Right ventricle myocardium inferior (tissue), 1 donor: ENCODE measurements around the gene ARMC9. TPM values are rescaled to one million over a fixed set of nuclear protein-coding genes. Genes with fewer than 3 reads are reported as not detected.

Experiments
- ATAC-seq: fragments of 200-7000 bp; cut with Tn5 transposase; one replicate; pipeline ENCODE4 v1.9.1; 2020; ENCODE audit warnings: mild to moderate bottlenecking, moderate library complexity
- DNase-seq: peaks from one replicate; pipeline ENCODE4 v3.0.0; 2021; ENCODE audit errors: missing footprints
- intact Hi-C: fragments of 100-400 bp; cut with DNase I; formaldehyde crosslinking; loops from one replicate; pipeline ENCODE4 v1.11.0; 2022
- long read RNA-seq: library from polyadenylated mRNA; unstranded; transcript quantifications from one replicate; pipeline ENCODE4 v2.0.0, GENCODE V29; 2021
- total RNA-seq: library from RNA; stranded (reverse); fragmentation: NEBNext Ultra II Directional; extraction: Animal tissue kit (Norgen Biotek cat#: 25700); gene quantifications from one replicate; pipeline ENCODE4 v1.2.1, GENCODE V29; 2021
- donor health status: DM: no; HTN: yes; CAD: no; lungs with severe emphysema.

ARMC9 gene, protein sequence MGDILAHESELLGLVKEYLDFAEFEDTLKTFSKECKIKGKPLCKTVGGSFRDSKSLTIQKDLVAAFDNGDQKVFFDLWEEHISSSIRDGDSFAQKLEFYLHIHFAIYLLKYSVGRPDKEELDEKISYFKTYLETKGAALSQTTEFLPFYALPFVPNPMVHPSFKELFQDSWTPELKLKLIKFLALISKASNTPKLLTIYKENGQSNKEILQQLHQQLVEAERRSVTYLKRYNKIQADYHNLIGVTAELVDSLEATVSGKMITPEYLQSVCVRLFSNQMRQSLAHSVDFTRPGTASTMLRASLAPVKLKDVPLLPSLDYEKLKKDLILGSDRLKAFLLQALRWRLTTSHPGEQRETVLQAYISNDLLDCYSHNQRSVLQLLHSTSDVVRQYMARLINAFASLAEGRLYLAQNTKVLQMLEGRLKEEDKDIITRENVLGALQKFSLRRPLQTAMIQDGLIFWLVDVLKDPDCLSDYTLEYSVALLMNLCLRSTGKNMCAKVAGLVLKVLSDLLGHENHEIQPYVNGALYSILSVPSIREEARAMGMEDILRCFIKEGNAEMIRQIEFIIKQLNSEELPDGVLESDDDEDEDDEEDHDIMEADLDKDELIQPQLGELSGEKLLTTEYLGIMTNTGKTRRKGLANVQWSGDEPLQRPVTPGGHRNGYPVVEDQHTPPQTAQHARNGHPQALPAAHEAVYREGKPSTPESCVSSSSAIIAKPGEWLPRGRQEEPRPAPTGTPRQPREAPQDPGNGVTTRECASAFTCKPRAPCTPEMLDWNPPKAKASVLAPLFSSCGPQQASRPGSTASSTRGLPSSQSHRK
- total RNA-seq = 1.7 TPM
- long read RNA-seq = 0 reads

DNA sequence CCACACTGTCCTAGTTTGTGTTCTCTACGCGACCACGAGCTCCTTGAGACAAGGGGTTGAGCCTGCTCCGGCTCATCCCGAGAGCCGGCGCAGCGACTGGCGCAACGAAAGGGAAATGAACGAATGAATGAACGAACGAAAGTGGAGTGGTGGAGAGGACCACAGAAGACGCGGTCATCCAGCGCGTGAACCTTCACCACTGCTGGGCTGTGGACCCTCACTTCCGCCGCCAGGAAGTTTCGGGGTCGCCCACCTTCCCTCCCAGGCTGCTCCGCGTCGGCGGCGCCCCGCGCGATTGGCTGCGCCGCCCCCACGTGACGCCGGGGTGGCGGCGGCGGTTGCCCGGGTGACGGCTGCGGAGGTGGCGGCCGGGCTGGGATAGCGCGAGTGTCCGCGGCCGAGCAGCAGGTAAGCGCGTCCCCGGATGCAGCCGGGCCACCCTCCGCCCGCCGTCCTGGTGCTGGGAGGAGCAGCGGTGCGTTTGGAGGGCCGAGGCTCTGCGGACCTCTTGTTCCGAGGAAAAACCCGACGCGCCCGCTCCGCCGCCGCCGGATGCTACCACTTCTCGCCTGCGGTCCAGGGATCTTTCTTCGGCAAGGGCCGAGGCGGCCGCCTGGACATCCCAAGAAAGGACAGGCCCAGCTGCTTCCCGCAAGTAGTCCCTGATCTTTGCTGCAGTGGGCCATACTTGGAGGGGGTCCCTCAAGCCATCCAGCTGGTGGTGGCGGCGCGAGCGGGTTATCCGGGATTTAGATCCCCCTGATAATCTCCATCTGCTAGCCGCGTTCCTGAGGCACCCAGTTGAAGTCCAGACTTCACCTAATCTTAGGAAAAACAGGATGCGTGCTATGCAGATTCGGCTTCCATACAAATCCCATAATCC is at the start of gene ARMC9:
Gene ARMC9, plus strand, starts transcription at position 341 of the 883 bp plus-strand sequence. CDS start 7,608 bp downstream, outside the sequence.
- ATAC-seq (peak; percentile 96), DNase-seq (peak; percentile 86)
- intact Hi-C loops = loop anchor here (5.0 kb wide), 1 partner anchor 76 kb away; no protein-coding TSS in a partner anchor

DNA sequence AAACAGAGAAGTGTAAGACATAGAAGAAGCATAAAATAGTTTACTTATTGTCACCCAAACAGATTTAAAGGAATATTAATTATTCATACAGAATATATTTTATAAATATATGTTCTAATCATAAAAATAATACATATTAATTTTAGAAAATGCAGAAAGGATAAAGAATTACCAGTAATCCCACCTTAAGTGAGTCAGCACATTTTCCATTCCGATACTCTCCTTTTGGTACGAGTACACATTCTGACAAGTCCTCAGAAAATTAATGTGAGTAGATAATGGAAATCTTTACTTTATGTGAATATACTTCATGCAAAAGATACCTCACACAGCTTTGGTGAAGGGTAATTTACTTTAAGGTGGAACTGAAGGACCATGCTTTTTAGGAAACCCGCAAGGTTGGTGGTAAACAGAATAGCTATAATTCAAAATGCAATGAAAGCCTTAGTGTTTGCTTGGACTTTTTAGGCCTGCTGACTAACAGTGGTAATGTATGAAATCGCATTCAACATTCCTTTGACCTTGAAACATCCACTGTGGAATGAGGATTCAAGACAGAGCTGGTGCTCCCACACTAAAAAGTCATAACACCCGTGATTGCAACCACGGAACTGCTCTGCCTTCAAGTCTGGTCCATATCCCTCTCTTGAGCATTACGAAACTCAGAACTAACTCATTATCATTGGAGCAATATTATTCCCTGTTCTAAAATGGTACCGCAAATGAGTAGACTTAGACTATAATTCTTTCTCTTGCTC is 45.5 kb upstream of the ARMC9 start:
- ATAC-seq (no peak), DNase-seq (no peak)
- intact Hi-C loops = no loop called here

GRCh38 chr2:231159306-231159705 is 39.1 kb upstream of the ARMC9 start:
- DNase-seq = no peak

GRCh38 chr2:231160701-231161100 is 37.7 kb upstream of the ARMC9 start:
- DNase-seq = no peak
- intact Hi-C loops = no loop called here
- no peak for ATAC-seq

More at GRCh38 chr2:231159306-231159705, 39.1 kb upstream of the ARMC9 start:
- no peak for ATAC-seq
- intact Hi-C loops = no loop called here

DNA sequence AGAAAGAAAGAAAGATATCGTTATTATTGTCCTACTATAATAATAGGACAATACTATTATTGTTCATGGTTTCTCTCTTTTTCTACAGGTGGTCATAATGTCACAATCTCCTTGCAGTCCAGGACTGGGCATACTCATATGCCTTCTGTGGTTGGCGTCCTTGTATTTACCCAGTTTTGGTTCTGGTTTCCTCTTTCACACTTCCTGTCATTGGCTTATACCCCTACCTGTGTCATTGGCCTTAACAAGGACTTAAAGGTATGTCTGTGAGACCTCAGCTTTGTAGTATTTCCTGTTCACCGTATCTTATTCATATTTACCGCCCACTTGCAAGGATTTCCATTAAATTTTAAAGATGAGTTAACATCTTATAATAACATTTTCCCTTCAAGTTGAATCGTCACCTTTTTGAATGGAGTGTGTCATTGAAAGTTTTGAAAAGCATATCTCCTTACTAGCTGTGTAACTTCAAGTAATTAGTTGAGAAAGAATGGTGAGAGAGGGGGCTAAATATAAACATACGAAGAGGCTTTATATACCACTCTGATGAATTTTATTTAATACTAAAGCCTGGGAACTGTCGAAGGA is 37.1 kb upstream of the ARMC9 start:
- ATAC-seq = no peak
- intact Hi-C loops = no loop called here
- DNase-seq = no peak

- ATAC-seq (no peak), DNase-seq (no peak)
- intact Hi-C loops = no loop called here
Observed at GRCh38 chr2:231161877-231162329, 36.5 kb upstream of the ARMC9 start.

DNA sequence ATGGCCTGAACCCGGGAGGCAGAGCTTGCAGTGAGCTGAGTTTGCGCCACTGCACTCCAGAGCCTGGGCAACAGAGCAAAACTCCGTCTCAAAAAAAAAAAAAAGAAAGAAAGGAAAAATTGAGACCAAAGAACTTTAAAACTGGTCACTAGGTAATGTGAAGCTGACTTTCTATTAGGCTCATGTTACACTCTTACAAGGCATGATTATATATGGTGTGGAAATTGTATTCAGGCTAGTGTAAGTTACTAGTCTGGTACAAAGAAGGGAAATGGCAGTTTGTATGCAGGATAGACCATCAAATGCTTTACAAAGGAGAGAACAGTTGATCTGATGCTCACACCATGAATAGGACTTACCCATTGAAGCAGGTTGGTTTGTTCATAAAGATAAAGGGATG is 35.4 kb upstream of the ARMC9 start:
- intact Hi-C loops = no loop called here

DNA sequence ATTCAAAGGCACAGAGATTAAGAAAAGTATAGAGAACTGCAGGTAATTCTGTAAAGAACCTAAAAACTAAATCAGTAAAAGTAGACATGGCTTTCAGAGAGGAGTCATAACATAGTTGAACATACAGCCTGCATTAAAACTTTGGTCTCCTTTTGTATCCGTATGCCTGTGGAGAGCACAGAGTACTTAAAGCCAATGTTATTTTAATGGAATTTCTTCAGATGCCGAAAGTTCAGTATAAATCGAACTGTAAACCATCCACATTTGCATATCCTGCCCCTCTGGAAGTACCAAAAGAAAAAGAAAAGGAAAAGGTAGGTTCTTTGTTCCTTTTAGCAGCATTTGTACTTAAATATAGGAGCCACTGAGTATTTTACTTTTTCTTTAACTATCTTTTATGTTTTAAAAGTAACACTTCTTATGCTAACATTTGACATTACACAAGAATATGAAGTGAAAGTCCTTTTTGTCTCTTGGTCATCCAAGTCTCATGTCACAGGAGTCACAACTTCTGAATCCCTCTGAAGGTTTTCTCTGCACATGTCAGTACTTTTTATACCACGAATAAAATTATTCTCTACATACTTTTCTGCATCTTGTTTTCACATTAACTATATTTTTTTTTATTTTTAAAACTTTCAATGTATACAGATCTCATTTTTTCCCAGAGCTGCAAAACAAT is 34.9 kb upstream of the ARMC9 start:
- intact Hi-C loops = no loop called here
- DNase-seq (no peak), ATAC-seq (no peak)

More for the DNA sequence above, 35.4 kb upstream of the ARMC9 start:
- ATAC-seq (no peak), DNase-seq (no peak)

GRCh38 chr2:231167745-231168459 is 30.5 kb upstream of the ARMC9 start:
- ATAC-seq (no peak), DNase-seq (no peak)
- intact Hi-C loops = no loop called here

DNA sequence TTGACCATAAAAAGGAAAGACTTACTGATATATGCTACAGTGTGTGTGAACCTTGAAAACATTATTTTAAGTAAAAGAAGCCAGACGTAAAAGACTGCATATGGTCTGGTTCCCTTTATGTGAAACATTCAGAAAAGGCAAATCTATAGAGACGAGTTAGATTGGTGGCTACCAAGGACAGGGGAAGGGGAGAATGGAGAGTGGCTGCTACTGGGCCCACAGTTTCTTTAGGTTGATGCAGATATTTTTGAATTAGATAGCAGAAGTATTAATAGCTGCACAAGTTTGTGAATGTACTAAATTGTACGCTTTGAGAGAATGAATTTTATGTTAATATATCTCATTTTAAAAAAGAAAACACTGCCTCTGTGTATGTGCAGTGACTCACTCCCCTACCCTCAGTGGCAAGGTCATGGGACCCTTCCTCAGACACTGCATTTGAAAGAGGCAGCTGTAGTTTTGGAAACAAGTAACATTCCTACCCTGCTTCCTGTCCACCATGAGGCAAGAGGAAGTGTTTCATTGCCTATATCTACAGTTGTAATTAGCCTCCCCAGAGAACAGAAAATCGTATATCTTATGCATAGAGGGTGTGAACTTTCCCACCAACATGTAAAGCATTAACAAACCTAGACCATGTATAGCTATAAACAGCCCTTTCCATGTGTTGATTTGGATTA is 29.8 kb upstream of the ARMC9 start:
- no peak for DNase-seq
- no peak for ATAC-seq
- intact Hi-C loops = no loop called here

DNA sequence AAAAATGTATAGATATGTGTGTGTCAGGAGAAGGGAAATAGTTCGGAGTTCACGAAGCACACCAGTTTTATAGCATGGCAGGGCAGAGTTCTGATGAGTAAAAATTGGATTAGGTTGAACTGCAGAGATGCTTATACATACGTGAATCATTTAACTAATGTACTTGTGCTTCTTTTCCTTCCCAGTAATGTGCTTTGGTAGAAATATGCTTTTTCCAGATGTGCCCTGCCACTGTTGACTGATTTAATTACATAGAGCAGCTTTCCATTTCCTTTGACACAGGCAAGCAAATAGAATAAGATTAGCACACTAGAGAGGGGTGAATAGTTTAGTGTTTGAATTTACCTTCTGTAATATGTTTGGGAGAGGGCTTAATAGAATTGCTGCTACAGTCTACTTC is 28.9 kb upstream of the ARMC9 start:
- DNase-seq (no peak), ATAC-seq (no peak)
- intact Hi-C loops = no loop called here

- ATAC-seq (no peak), DNase-seq (no peak)
- intact Hi-C loops = no loop called here
Observed at GRCh38 chr2:231170055-231170454, 28.4 kb upstream of the ARMC9 start.

DNA sequence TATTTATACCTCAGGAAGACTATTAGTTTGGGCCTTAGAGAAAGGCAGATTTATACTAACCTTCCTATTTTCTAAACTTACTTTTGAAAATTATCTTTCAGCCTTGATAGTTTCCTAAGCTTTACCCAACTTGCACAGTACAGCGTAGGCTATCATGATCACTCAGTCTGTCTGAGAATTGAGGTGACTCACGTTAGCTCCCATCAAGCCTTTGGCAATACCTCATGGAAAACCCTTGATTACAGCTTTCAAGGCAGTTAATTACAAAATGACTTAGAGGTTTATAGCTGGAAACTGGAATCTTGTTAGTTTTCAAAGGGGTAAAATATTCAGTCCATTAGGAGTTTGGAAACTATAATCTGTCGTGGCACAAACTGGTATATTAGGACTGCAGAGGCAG is 26.4 kb upstream of the ARMC9 start:
- intact Hi-C loops = no loop called here
- no peak for DNase-seq
- ATAC-seq = no peak

GRCh38 chr2:231174211-231174651 is 24.2 kb upstream of the ARMC9 start:
- intact Hi-C loops = no loop called here
- DNase-seq (no peak), ATAC-seq (no peak)

DNA sequence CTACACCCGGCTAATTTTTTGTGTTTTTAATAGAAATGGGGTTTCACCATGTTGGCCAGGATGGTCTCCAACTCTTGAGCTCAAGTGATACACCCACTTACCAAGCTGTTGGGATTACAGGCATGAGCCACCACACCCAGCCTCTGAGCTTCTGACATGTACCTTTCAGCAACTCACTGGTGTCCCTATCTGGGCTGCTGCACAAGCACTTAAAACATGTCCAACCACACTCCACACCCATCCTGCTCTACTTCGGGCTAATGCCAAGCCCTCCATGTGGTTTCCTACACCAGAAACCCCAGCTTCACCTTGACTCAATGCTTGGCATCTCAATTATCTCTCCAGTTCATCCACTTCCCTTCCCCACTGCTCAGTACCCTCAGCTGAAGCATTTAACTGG is 22.4 kb upstream of the ARMC9 start:
- no peak for DNase-seq
- ATAC-seq = peak; percentile 84
- intact Hi-C loops = no loop called here
